ENCODE measurements around the gene SEC24D. TPM values are rescaled to one million over a fixed set of nuclear protein-coding genes. Genes with fewer than 3 reads are reported as not detected.

SEC24D gene
- total RNA-seq, 2 donors from 2014 or later = 36.4 to 45.7 TPM

- DNase-seq (ENCODE audit: low spot score in 2 of 2) (no peak), ATAC-seq (peak; percentile 86 to 92)
- Mint-ChIP-seq H3K9me3 (peaks cover 9 to 12% of the 10 kb centered on the region in 2 donors), H3K36me3 (peaks cover 10 to 23% of the 10 kb centered on the region in 2 donors), H3K27ac (peak overlapping the region; percentile 92 to 96)
Observed at GRCh38 chr4:118850488-118851173, 14.7 kb upstream of the SEC24D start.

DNA sequence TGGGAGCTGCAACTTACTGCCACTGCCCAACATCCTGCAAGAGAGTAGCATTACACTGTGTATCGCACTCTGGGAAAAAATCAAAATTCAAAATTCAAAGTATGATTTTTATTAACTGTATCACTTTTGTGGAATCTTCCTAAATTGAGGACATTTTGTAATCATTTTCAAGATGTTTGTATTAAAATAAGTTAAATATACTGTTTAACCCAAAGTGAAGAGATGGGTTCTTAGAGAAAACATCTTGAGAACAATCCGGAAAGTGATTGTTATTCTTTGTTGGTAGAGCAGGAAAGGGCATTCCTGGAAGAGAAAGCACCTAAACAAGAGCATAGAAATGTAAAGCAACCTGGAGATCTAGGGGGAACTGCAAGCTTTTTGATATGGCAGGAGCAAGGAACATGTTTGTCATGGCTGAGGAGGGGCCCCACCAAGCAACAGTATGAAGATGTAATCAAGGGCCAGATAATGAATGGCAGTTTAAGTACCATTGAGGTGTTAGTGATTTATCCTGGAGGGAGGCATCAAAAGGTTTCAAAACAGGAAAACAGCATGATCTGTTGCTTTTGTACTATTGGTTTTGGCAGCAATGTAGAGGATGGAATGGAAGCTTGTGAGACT is 14.1 kb upstream of the SEC24D start:
- H3K27ac Mint-ChIP-seq = peak overlapping the region; percentile 92 to 96
- peaks cover 9 to 12% of the 10 kb centered on the region in 2 donors for H3K9me3 Mint-ChIP-seq
- DNase-seq (ENCODE audit: low spot score in 2 of 2) (no peak), ATAC-seq (peak; percentile 28 to 36)
- H3K36me3 Mint-ChIP-seq = peaks cover 10 to 23% of the 10 kb centered on the region in 2 donors

GRCh38 chr4:118848901-118849300 is 13.0 kb upstream of the SEC24D start:
- Mint-ChIP-seq H3K27ac (no peak overlapping the region), H3K9me3 (peaks cover 9 to 12% of the 10 kb centered on the region in 2 donors), H3K36me3 (peaks cover 10 to 23% of the 10 kb centered on the region in 2 donors)
- no peak for ATAC-seq
- DNase-seq (ENCODE audit: low spot score in 2 of 2) = no peak

GRCh38 chr4:118848242-118848641 is 12.3 kb upstream of the SEC24D start:
- H3K9me3 Mint-ChIP-seq = peaks cover 9% of the 10 kb centered on the region in 2 donors
- no peak overlapping the region for H3K27ac Mint-ChIP-seq
- DNase-seq (ENCODE audit: low spot score in 2 of 2) (no peak), ATAC-seq (no peak)
- peaks cover 10 to 23% of the 10 kb centered on the region in 2 donors for H3K36me3 Mint-ChIP-seq

DNA sequence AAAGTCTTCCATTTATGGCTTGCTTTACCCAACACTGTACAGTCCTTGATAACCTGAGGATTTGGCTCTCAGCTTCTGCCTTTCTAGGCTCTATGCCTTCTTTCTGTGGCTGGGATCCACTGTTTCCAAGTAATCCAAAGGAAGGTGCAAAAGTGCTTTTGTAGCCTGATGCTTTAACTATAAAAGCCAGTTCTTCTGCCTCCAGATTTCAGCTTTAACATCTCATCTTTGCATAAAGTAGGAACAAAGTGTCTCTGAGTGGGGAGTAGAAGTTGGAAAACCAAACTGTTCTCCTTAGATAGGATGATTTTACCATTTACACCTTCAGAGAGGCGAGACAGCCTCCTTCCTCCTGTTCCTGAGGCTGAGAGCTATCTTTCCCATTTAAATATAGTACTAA is 11.1 kb upstream of the SEC24D start:
- H3K27ac Mint-ChIP-seq = no peak overlapping the region
- no peak for ATAC-seq

DNA sequence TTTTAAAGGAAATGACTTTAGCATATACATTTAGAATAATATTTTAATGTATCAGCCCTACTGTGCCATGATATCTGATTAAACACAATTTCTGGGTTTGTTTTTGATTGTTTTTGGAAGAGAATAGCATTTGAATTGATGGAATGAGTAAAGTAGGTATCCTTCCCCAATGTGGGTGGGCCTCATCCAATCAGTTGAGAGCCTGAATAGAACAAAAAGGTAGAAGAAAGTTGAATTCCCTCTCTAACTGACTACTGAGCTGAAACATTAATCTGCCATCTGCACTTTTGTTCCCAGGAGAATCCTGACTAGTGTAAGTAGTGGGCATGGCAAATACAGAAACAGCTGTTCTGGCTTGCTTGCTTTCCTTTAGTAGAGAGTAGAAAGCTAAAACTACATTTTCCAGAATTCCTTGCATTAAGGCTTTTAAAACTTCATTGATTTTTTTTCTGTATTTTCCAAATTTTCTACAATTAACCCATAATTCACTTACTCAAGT is 9.7 kb upstream of the SEC24D start:
- ATAC-seq (no peak), DNase-seq (ENCODE audit: low spot score in 2 of 2) (no peak)
- H3K36me3 Mint-ChIP-seq = peaks cover 7 to 9% of the 10 kb centered on the region in 2 donors

More for the DNA sequence above, 11.1 kb upstream of the SEC24D start:
- Mint-ChIP-seq H3K36me3 (peaks cover 10 to 17% of the 10 kb centered on the region in 2 donors), H3K9me3 (peaks cover 9% of the 10 kb centered on the region in 2 donors)
- DNase-seq (ENCODE audit: low spot score in 2 of 2) = no peak

DNA sequence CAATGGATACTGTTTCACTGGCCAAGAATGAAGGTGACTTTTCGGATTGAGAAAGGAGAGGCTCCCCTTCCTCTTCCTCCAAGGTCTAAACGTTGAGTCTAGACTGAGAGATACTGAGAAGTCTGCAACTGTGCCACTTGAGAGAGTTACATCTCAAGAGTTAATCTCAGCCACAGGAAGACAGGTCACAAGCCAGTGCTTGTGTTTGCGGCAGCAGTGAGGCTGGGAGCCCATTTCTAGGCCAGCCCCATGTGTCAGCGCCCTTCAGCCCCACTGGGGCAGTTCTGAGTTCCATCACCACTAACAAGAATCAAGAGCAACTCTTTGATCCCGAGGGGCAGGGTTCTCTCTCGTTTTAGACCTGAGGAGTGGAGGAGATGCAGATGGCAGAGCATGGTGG is 7.3 kb upstream of the SEC24D start:
- no peaks in the 10 kb centered on the region for H3K9me3 Mint-ChIP-seq
- ATAC-seq (no peak), DNase-seq (ENCODE audit: low spot score in 2 of 2) (no peak)
- no peak overlapping the region for H3K27ac Mint-ChIP-seq
- no peaks in the 10 kb centered on the region for H3K36me3 Mint-ChIP-seq

More for the DNA sequence above, 9.7 kb upstream of the SEC24D start:
- no peak overlapping the region for H3K27ac Mint-ChIP-seq
- H3K9me3 Mint-ChIP-seq = peaks cover 7 to 8% of the 10 kb centered on the region in 2 donors

- H3K9me3 Mint-ChIP-seq = no peaks in the 10 kb centered on the region
- no peak for DNase-seq (ENCODE audit: low spot score in 2 of 2)
- peak; percentile 50 to 87 for ATAC-seq
- H3K27ac Mint-ChIP-seq = no peak overlapping the region
- no peaks in the 10 kb centered on the region for H3K36me3 Mint-ChIP-seq
Observed at GRCh38 chr4:118842055-118842454, 6.1 kb upstream of the SEC24D start.

- H3K9me3 Mint-ChIP-seq = no peaks in the 10 kb centered on the region
- ATAC-seq = no peak
- DNase-seq (ENCODE audit: low spot score in 2 of 2) = no peak
- peaks cover 6 to 16% of the 10 kb centered on the region in 2 donors for H3K36me3 Mint-ChIP-seq
- no peak overlapping the region for H3K27ac Mint-ChIP-seq
Observed at GRCh38 chr4:118839221-118839927, 3.4 kb upstream of the SEC24D start.

GRCh38 chr4:118837121-118837507 is 1.2 kb upstream of the SEC24D start:
- H3K36me3 Mint-ChIP-seq = peaks cover 6 to 16% of the 10 kb centered on the region in 2 donors
- DNase-seq (ENCODE audit: low spot score in 2 of 2) (no peak), ATAC-seq (no peak)
- no peaks in the 10 kb centered on the region for H3K9me3 Mint-ChIP-seq
- peak overlapping the region in 1 of 2 donors; percentile 96 for H3K27ac Mint-ChIP-seq

DNA sequence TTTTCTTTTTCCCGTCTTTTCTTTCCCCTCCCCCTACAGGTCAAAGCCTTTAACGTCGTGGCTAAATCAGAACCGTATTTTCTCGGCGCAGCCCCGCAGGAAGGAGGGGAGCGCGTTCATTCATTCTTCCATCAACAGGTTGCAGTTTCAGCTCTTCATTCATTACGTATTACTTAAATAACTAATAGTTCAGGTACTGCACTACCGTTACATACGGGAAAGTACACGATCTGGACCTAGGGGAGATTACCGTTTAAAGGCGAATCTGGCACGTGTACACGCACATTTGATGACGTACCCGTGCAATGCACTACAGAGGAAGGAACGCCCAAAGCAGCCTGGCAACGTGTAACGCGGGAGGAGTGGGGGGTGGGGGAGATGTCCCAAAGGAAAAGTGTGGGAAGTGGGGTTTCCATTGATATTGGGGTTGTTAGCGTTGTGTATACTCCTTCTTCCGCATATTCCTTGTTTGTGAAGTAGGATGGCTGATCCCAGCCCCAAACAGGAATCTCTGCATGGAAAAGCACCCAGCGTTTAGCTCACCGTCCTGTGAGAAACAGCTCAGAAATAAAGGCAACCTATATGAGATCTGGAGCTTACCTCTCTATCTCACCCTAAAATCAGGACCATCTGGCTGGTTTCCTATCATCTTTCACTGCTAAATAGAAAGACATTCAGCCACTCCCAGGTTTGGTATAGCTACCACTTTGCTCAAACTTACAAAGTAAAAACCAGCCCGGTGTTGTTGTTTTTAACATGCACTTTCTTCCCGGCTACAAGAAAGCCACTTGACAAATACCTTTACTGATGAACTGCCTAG is 585 bp upstream of the SEC24D start:
- H3K27ac Mint-ChIP-seq = peak overlapping the region; percentile 96 to 100
- peak; percentile 43 to 55 for DNase-seq (ENCODE audit: low spot score in 2 of 2)
- H3K9me3 Mint-ChIP-seq = no peaks in the 10 kb centered on the region
- ATAC-seq = peak; percentile 65 to 69
- peaks cover 6 to 16% of the 10 kb centered on the region in 2 donors for H3K36me3 Mint-ChIP-seq

DNA sequence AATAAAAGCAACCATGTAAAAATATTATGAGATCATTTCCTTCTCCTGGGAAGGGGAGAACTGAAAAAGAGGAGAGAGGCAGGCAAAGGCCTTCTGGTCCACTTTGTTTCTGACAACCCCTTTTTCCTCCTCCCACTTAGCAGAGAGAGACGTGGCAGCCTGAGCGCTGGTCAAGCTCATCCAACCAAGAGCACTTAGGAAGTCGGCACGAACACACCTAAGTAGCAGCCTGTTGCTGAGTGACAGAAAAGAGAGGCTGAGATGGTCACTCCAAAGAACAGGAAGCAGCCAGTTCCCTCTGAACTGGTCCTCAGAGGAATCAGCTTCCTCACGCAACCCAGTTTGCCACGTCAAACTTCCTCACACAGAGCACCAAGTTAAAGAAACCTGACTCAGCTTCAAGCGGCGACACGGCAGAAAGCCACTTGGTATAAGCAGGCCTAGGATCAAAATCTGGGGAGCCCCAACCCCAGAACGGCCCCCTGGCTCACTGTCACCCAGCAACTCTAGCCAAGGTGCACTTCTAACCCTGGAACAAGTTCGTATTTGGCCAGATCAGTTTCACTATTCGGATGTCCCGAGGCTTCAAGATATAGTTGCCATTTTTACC is 861 bp downstream of the SEC24D start:
- Mint-ChIP-seq H3K27ac (peak overlapping the region; percentile 89 to 96), H3K9me3 (no peaks in the 10 kb centered on the region), H3K36me3 (peaks cover 6 to 16% of the 10 kb centered on the region in 2 donors)
- DNase-seq (ENCODE audit: low spot score in 2 of 2) (peak; percentile 42 to 74), ATAC-seq (peak; percentile 48 to 75)

DNA sequence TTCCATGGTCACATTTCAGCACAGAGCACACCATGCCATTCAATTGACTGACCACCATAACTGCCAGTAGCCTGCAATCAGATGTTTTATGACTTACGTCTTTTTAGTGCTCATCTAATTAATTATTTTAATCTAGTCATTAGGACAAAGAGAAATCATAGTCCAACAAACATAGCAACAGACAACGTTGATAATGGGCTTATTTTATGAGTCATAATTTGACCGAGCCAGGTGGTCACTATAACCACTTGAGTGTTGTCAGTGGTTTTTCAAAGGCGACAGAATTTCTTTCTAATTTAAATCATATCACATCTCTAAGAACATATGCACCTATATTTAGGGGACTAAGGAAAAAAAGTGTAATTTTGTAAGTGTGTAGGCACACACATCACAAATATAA is 1.9 kb downstream of the SEC24D start:
- Mint-ChIP-seq H3K27ac (no peak overlapping the region), H3K36me3 (peaks cover 13 to 16% of the 10 kb centered on the region in 2 donors), H3K9me3 (no peaks in the 10 kb centered on the region)
- ATAC-seq = no peak
- no peak for DNase-seq (ENCODE audit: low spot score in 2 of 2)

- ATAC-seq (no peak), DNase-seq (ENCODE audit: low spot score in 2 of 2) (no peak)
- Mint-ChIP-seq H3K36me3 (peaks cover 16 to 19% of the 10 kb centered on the region in 2 donors), H3K27ac (no peak overlapping the region), H3K9me3 (no peaks in the 10 kb centered on the region)
Observed at GRCh38 chr4:118833192-118833820, 2.6 kb downstream of the SEC24D start.

GRCh38 chr4:118829107-118829506 is 6.8 kb downstream of the SEC24D start:
- Mint-ChIP-seq H3K9me3 (no peaks in the 10 kb centered on the region), H3K36me3 (peaks cover 8 to 22% of the 10 kb centered on the region in 2 donors), H3K27ac (no peak overlapping the region)
- no peak for ATAC-seq
- no peak for DNase-seq (ENCODE audit: low spot score in 2 of 2)
